ENCODE data around the gene CCDC142.

GRCh38 chr2:74430502-74430901 is 52.3 kb downstream of the CCDC142 start:
- TF ChIP-seq USF1 (IDR thresholded peaks at IDR 0.05; ENCODE audit: borderline replicate concordance, low read depth) (no peak), CTCF (IDR thresholded peaks at IDR 0.05) (no peak), REST (IDR thresholded peaks at IDR 0.05; ENCODE audit: low read depth, low read length) (no peak)

Measured in SK-N-SH (cell line).